Measurements from ENCODE around the gene TTC7B.

TTC7B gene

GRCh38 chr14:90700933-90701776, 115.1 kb downstream of the TTC7B start:
- no peak for DNase-seq (ENCODE audit: low read depth)

- no peak for DNase-seq (ENCODE audit: low read depth)
Measured at GRCh38 chr14:90699016-90699415, 117.2 kb downstream of the TTC7B start.

GRCh38 chr14:90698379-90698869, 117.8 kb downstream of the TTC7B start:
- no peak for DNase-seq (ENCODE audit: low read depth)

GRCh38 chr14:90697577-90698206, 118.5 kb downstream of the TTC7B start:
- no peak for DNase-seq (ENCODE audit: low read depth)

- DNase-seq (ENCODE audit: low read depth): no peak
Measured at GRCh38 chr14:90697132-90697531, 119.1 kb downstream of the TTC7B start.

GRCh38 chr14:90696720-90697119, 119.5 kb downstream of the TTC7B start:
- DNase-seq (ENCODE audit: low read depth): no peak

- DNase-seq (ENCODE audit: low read depth): no peak
Measured at GRCh38 chr14:90695997-90696660, 120.1 kb downstream of the TTC7B start.

- DNase-seq (ENCODE audit: low read depth): no peak
Measured at GRCh38 chr14:90693413-90693812, 122.8 kb downstream of the TTC7B start.

- no peak for DNase-seq (ENCODE audit: low read depth)
Measured at GRCh38 chr14:90692826-90693225, 123.4 kb downstream of the TTC7B start.

- no peak for DNase-seq (ENCODE audit: low read depth)
Measured at GRCh38 chr14:90692061-90692460, 124.2 kb downstream of the TTC7B start.

GRCh38 chr14:90691627-90692026, 124.6 kb downstream of the TTC7B start:
- DNase-seq (ENCODE audit: low read depth): no peak

- no peak for DNase-seq (ENCODE audit: low read depth)
Measured at GRCh38 chr14:90687680-90688079, 128.6 kb downstream of the TTC7B start.

GRCh38 chr14:90682615-90683014, 133.6 kb downstream of the TTC7B start:
- no peak for DNase-seq (ENCODE audit: low read depth)

- no peak for DNase-seq (ENCODE audit: low read depth)
Measured at GRCh38 chr14:90681929-90682328, 134.3 kb downstream of the TTC7B start.

GRCh38 chr14:90678846-90679362, 137.3 kb downstream of the TTC7B start:
- DNase-seq (ENCODE audit: low read depth): no peak

- DNase-seq (ENCODE audit: low read depth): no peak
Measured at GRCh38 chr14:90678420-90678819, 137.8 kb downstream of the TTC7B start.

GRCh38 chr14:90677484-90678050, 138.7 kb downstream of the TTC7B start:
- no peak for DNase-seq (ENCODE audit: low read depth)

- no peak for DNase-seq (ENCODE audit: low read depth)
Measured at GRCh38 chr14:90676912-90677311, 139.3 kb downstream of the TTC7B start.

GRCh38 chr14:90676356-90676755, 139.9 kb downstream of the TTC7B start:
- DNase-seq (ENCODE audit: low read depth): no peak

- DNase-seq (ENCODE audit: low read depth): no peak
Measured at GRCh38 chr14:90675399-90675798, 140.8 kb downstream of the TTC7B start.

GRCh38 chr14:90674716-90675115, 141.5 kb downstream of the TTC7B start:
- no peak for DNase-seq (ENCODE audit: low read depth)

- no peak for DNase-seq (ENCODE audit: low read depth)
Measured at GRCh38 chr14:90674043-90674670, 142.1 kb downstream of the TTC7B start.

All from HS-5 (cell line).